SK-N-SH (cell line): Measurements from ENCODE around the gene MCTP1. TPM values are rescaled to one million over a fixed set of nuclear protein-coding genes. Genes with fewer than 3 reads are reported as not detected.

Experiments
- CTCF ChIA-PET: fragments of 300-600, 350-600 bp; formaldehyde crosslinking; extraction: SDS; loops from one replicate; lab custom pipeline; 2021; lab: Yijun Ruan, JAX
- POLR2A ChIA-PET: fragments of 350-600 bp; sonication (Branson Sonifier 250); formaldehyde crosslinking; extraction: SDS; loops from one replicate; lab custom pipeline; 2020; ENCODE audit warnings: antibody characterized with exemption, inconsistent platforms; lab: Yijun Ruan, JAX
- DNase-seq: peaks from one replicate; pipeline ENCODE4 v3.0.0; 2012
- H2AFZ ChIP-seq: fragments of 200-600 bp; sonication (generic); 2 replicates; pipeline ENCODE4 v1.8.1; 2016; ENCODE audit warnings: antibody characterized with exemption, mild to moderate bottlenecking, low read depth
- H3F3A ChIP-seq: fragments of 200-600 bp; sonication (generic); replicated peaks from 2 replicates; pipeline ENCODE3; 2016; ENCODE audit warnings: antibody characterized with exemption, mild to moderate bottlenecking; ENCODE audit not compliant: insufficient read depth
- H3K27ac ChIP-seq, 2 experiments: fragments of 200-500 bp in 1 of 2; fragments of 200-600 bp in 1 of 2; sonication (Bioruptor generic) in 1 of 2; sonication (generic), shearing (Covaris generic) in 1 of 2; 2 replicates each; pipeline versions ENCODE4 v1.5.1 to v1.6.1; 2014 to 2016; ENCODE audit warnings: low read depth in 2 of 2, inconsistent platforms in 1 of 2, low read length in 1 of 2, mild to moderate bottlenecking in 1 of 2, mixed read lengths in 1 of 2
- H3K27me3 ChIP-seq: fragments of 200-600 bp; sonication (generic), shearing (Covaris generic); 2 replicates; pipeline ENCODE4 v1.6.1; 2016; ENCODE audit warnings: mixed run types; ENCODE audit not compliant: insufficient read depth
- H3K36me3 ChIP-seq, 2 experiments: fragments of 200-500 bp in 1 of 2; fragments of 200-600 bp in 1 of 2; sonication (Bioruptor generic) in 1 of 2; sonication (generic) in 1 of 2; replicated peaks in 1 of 2; 2 replicates each; pipeline versions ENCODE3 to v1.5.1; 2014 to 2016; ENCODE audit warnings: low read length in 1 of 2, mild to moderate bottlenecking in 1 of 2; ENCODE audit not compliant: insufficient read depth in 2 of 2, control insufficient read depth in 1 of 2
- H3K4me1 ChIP-seq, 2 experiments: fragments of 200-500 bp in 1 of 2; fragments of 200-600 bp in 1 of 2; sonication (Bioruptor generic) in 1 of 2; sonication (generic), shearing (Covaris generic) in 1 of 2; 2 replicates each; pipeline versions ENCODE4 v1.5.1 to v1.6.1; 2014 to 2016; ENCODE audit warnings: low read depth in 1 of 2, low read length in 1 of 2, mixed run types in 1 of 2; ENCODE audit not compliant: insufficient read depth in 2 of 2, control insufficient read depth in 1 of 2
- H3K4me2 ChIP-seq: fragments of 200-600 bp; sonication (generic), shearing (Covaris generic); 2 replicates; pipeline ENCODE4 v1.6.1; 2017; ENCODE audit warnings: mixed run types
- H3K4me3 ChIP-seq, 2 experiments: fragments of 200-500 bp in 1 of 2; fragments of 200-600 bp in 1 of 2; sonication (Bioruptor generic) in 1 of 2; sonication (generic), shearing (Covaris generic) in 1 of 2; 2 replicates each; pipeline versions ENCODE4 v1.5.1 to v1.8.1; 2014 to 2016; ENCODE audit warnings: low read depth in 2 of 2, inconsistent platforms in 1 of 2, low read length in 1 of 2, mild to moderate bottlenecking in 1 of 2, mixed read lengths in 1 of 2, moderate library complexity in 1 of 2
- H3K79me2 ChIP-seq: fragments of 200-600 bp; sonication (generic); 2 replicates; pipeline ENCODE4 v1.8.1; 2017; ENCODE audit warnings: mild to moderate bottlenecking; ENCODE audit not compliant: insufficient read depth
- H3K9ac ChIP-seq: fragments of 200-600 bp; sonication (generic); 2 replicates; pipeline ENCODE4 v1.6.1; 2017; ENCODE audit warnings: mixed run types
- H3K9me2 ChIP-seq: fragments of 200-600 bp; sonication (generic); 2 replicates; pipeline ENCODE4 v1.6.1; 2017; ENCODE audit warnings: mixed run types
- H3K9me3 ChIP-seq: fragments of 200-600 bp; sonication (generic); 2 replicates; pipeline ENCODE4 v1.6.1; 2017; ENCODE audit warnings: mixed run types, mild to moderate bottlenecking, moderate library complexity
- H4K20me1 ChIP-seq: fragments of 200-600 bp; sonication (generic); 2 replicates; pipeline ENCODE4 v1.6.1; 2017; ENCODE audit warnings: mild to moderate bottlenecking, mixed run types; ENCODE audit not compliant: insufficient read depth
- CHD2 ChIP-seq: fragments of 150-350 bp; IDR thresholded peaks from 2 replicates; pipeline ENCODE4 v1.6.1; 2018; ENCODE audit warnings: low read length; ENCODE audit not compliant: partially characterized antibody
- EP300 ChIP-seq, 2 experiments: IDR thresholded peaks; 2 replicates each; pipeline versions ENCODE4 v1.4.0 to v1.6.1; 2012; ENCODE audit warnings: borderline replicate concordance in 1 of 2, low read depth in 1 of 2, low read length in 1 of 2
- EZH2phosphoT487 ChIP-seq: fragments of 200-600 bp; sonication (generic); IDR thresholded peaks from 2 replicates; pipeline ENCODE4 v1.6.1; 2017; ENCODE audit warnings: low read depth, mixed run types, mild to moderate bottlenecking, antibody characterized with exemption, moderate library complexity, borderline replicate concordance
- GABPA ChIP-seq: IDR thresholded peaks from 2 replicates; pipeline ENCODE4 v1.4.0; 2012; ENCODE audit warnings: low read depth, mild to moderate bottlenecking
- IRF3 ChIP-seq: fragments of 150-350 bp; IDR thresholded peaks from 2 replicates; pipeline ENCODE4 v1.6.1; 2016; ENCODE audit warnings: mild to moderate bottlenecking, low read depth, low read length
- JUND ChIP-seq: IDR thresholded peaks from 2 replicates; pipeline ENCODE4 v1.4.0; 2012
- MAX ChIP-seq: IDR thresholded peaks from 2 replicates; pipeline ENCODE4 v1.4.0; 2012; ENCODE audit warnings: low read depth
- MXI1 ChIP-seq: IDR thresholded peaks from 2 replicates; pipeline ENCODE4 v1.6.1; 2012; ENCODE audit warnings: mild to moderate bottlenecking, low read depth, low read length, improper control_type of control experiment
- POLR2AphosphoS5 ChIP-seq: IDR thresholded peaks from 2 replicates; pipeline ENCODE4 v1.6.1; 2012; ENCODE audit warnings: low read depth, low read length
- RAD21 ChIP-seq: IDR thresholded peaks from 2 replicates; pipeline ENCODE4 v1.6.1; 2012; ENCODE audit warnings: mild to moderate bottlenecking, low read length
- RCOR1 ChIP-seq: fragments of 150-350 bp; IDR thresholded peaks from 2 replicates; pipeline ENCODE4 v1.6.1; 2017; ENCODE audit warnings: antibody characterized with exemption, low read length
- REST ChIP-seq: IDR thresholded peaks from 2 replicates; pipeline ENCODE4 v1.6.1; 2012; ENCODE audit warnings: mild to moderate bottlenecking, low read depth, low read length, moderate library complexity
- RXRA ChIP-seq: IDR thresholded peaks from 2 replicates; pipeline ENCODE4 v1.4.0; 2012; ENCODE audit warnings: low read depth, mild to moderate bottlenecking, borderline replicate concordance
- SMC3 ChIP-seq: IDR thresholded peaks from 2 replicates; pipeline ENCODE4 v1.6.1; 2012; ENCODE audit warnings: low read depth, low read length, improper control_type of control experiment
- TAF1 ChIP-seq: IDR thresholded peaks from 2 replicates; pipeline ENCODE4 v1.6.1; 2012; ENCODE audit warnings: low read depth, mild to moderate bottlenecking, low read length, moderate library complexity, borderline replicate concordance
- TCF12 ChIP-seq: IDR thresholded peaks from 2 replicates; pipeline ENCODE4 v1.4.0; 2012
- USF2 ChIP-seq: fragments of 150-350 bp; IDR thresholded peaks from 2 replicates; pipeline ENCODE4 v1.6.1; 2017; ENCODE audit warnings: antibody characterized with exemption, low read length, low read depth, borderline replicate concordance
- YY1 ChIP-seq: IDR thresholded peaks from 2 replicates; pipeline ENCODE4 v1.4.0; 2012; ENCODE audit warnings: low read depth, mild to moderate bottlenecking
- WGBS: methylation state at CpG from one replicate; pipeline ENCODE4 v1.1.6; 2017; ENCODE audit warnings: low lambda C conversion rate; 5-methylcytosine and 5-hydroxymethylcytosine counted together
- polyA plus RNA-seq, 3 experiments: library from polyadenylated mRNA; depleted of rRNA; stranded (reverse); fragments of >200 nt; gene quantifications; 2 replicates each; pipeline ENCODE4 v1.2.3, GENCODE V29; 2012

The MCTP1 gene
- polyA plus RNA-seq, 1 of the 3 experiments (the other 2 are of a cell fraction) = 0.53 TPM

GRCh38 chr5:94667937-94668336, 617.0 kb downstream of the MCTP1 start:
- H3K36me3 ChIP-seq = peaks cover 24 to 31% of the 10 kb centered on the region in 2 experiments
- no peak overlapping the region for H3K27ac ChIP-seq
- no peaks in the 10 kb centered on the region; the same call in 1 of the 2 replicates for H3K79me2 ChIP-seq
- H3K9me2 ChIP-seq = no peaks in the 10 kb centered on the region
- no peak overlapping the region for H3K4me2 ChIP-seq
- WGBS = 83% methylated on average over 3 of the region's 3 CpGs
- no peak overlapping the region for H2AFZ ChIP-seq
- no peaks in the 10 kb centered on the region for H3K27me3 ChIP-seq
- H4K20me1 ChIP-seq = no peaks in the 10 kb centered on the region
- H3K4me1 ChIP-seq = peaks cover 0 to 3% of the 10 kb centered on the region in 2 experiments; a peak in 1 of 4 replicates
- ChIA-PET CTCF (no interaction called here), POLR2A (no interaction called here)
- no peaks in the 10 kb centered on the region for H3K9me3 ChIP-seq
- H3K4me3 ChIP-seq = no peak overlapping the region
- no peak overlapping the region for H3K9ac ChIP-seq
- no peak for DNase-seq
- no peak for TF ChIP-seq TAF1
- TF ChIP-seq TCF12 = no peak
- no peak for TF ChIP-seq CHD2
- TF ChIP-seq EZH2phosphoT487 = no peak
- no peak for TF ChIP-seq GABPA
- no peak for TF ChIP-seq SMC3
- TF ChIP-seq REST = no peak
- no peak for TF ChIP-seq IRF3
- no peak for TF ChIP-seq RCOR1
- TF ChIP-seq MAX = no peak
- TF ChIP-seq RXRA = no peak
- no peak for TF ChIP-seq EP300 (IDR thresholded peaks at IDR 0.05; ENCODE audit: borderline replicate concordance in 1 of 2, low read depth in 1 of 2, low read length in 1 of 2)
- no peak for TF ChIP-seq YY1
- no peak for TF ChIP-seq POLR2AphosphoS5
- no peak for TF ChIP-seq USF2
- no peak for TF ChIP-seq JUND
- no peak for TF ChIP-seq RAD21
- no peak for TF ChIP-seq MXI1
- H3F3A ChIP-seq = peaks cover 5% of the 10 kb centered on the region
